WTC11 (cell line): ENCODE results near the gene LMF2. TPM values are rescaled to one million over a fixed set of nuclear protein-coding genes. Genes with fewer than 3 reads are reported as not detected.
A peak's percentile ranks its signal among the peaks of the same experiment; 100 is the strongest.

Experiments
- ATAC-seq: fragments of 200-7000 bp; cut with Tn5 transposase; 2 replicates; pipeline ENCODE4 v1.10.0; 2021; ENCODE audit warnings: mild to moderate bottlenecking, moderate library complexity
- CTCF ChIA-PET: fragments of 300-600 bp; sonication (Branson Sonifier 250); formaldehyde crosslinking; loops from one replicate; lab custom pipeline; 2021; ENCODE audit warnings: antibody characterized with exemption; lab: Charles Lee
- POLR2A ChIA-PET: fragments of 350-600 bp; sonication (Branson Sonifier 250); formaldehyde crosslinking; loops from one replicate; lab custom pipeline; 2021; ENCODE audit warnings: antibody characterized with exemption; lab: Charles Lee
- DNase-seq: peaks from one replicate; pipeline ENCODE4 v3.0.0; 2021; ENCODE audit warnings: low spot score
- H3K27ac Mint-ChIP-seq: 2 replicates; pipeline ENCODE4 v1.8.0; 2021; ENCODE audit warnings: mixed read lengths
- H3K27me3 Mint-ChIP-seq: 2 replicates; pipeline ENCODE4 v1.8.0; 2021; ENCODE audit warnings: low read depth, mild to moderate bottlenecking, moderate library complexity, mixed read lengths
- H3K36me3 Mint-ChIP-seq: 2 replicates; pipeline ENCODE4 v1.8.0; 2021; ENCODE audit warnings: mixed read lengths
- H3K4me1 Mint-ChIP-seq: 2 replicates; pipeline ENCODE4 v1.8.0; 2022; ENCODE audit warnings: mixed read lengths
- H3K4me3 Mint-ChIP-seq: 2 replicates; pipeline ENCODE4 v1.8.0; 2021; ENCODE audit warnings: mild to moderate bottlenecking, moderate library complexity, mixed read lengths
- H3K9me3 Mint-ChIP-seq: 2 replicates; pipeline ENCODE4 v1.8.0; 2021; ENCODE audit warnings: mixed read lengths
- ETV6 ChIP-seq: sonication (generic); formaldehyde crosslinking; IDR thresholded peaks from 2 replicates; pipeline ENCODE4 v1.8.1; 2022; ENCODE audit warnings: mild to moderate bottlenecking, missing genetic modification reagents
- FOXK1 ChIP-seq: sonication (generic); formaldehyde crosslinking; IDR thresholded peaks from 2 replicates; pipeline ENCODE4 v1.8.0; 2022; ENCODE audit warnings: mild to moderate bottlenecking, moderate library complexity, missing genetic modification reagents
- FOXP1 ChIP-seq: sonication (generic); formaldehyde crosslinking; IDR thresholded peaks from 2 replicates; pipeline ENCODE4 v1.8.0; 2022; ENCODE audit warnings: missing genetic modification reagents, mild to moderate bottlenecking, moderate library complexity, borderline replicate concordance
- JAZF1 ChIP-seq: fragments of 250-450 bp; sonication (Bioruptor Pico); IDR thresholded peaks from 2 replicates; pipeline ENCODE4 v1.9.0; 2021; ENCODE audit warnings: moderate library complexity, mild to moderate bottlenecking, inconsistent platforms
- NFATC4 ChIP-seq: fragments of 250-450 bp; sonication (Bioruptor Pico); IDR thresholded peaks from 2 replicates; pipeline ENCODE4 v1.9.0; 2021; ENCODE audit warnings: mild to moderate bottlenecking
- NR2C2 ChIP-seq: sonication (generic); formaldehyde crosslinking; IDR thresholded peaks from 2 replicates; pipeline ENCODE4 v1.8.0; 2022; ENCODE audit warnings: mild to moderate bottlenecking, missing genetic modification reagents
- NR3C1 ChIP-seq: sonication (generic); formaldehyde crosslinking; conservative IDR thresholded peaks from 2 replicates; pipeline ENCODE4 v1.8.1; 2023; ENCODE audit warnings: low read depth, mild to moderate bottlenecking, missing genetic modification reagents
- SMAD4 ChIP-seq: sonication (generic); formaldehyde crosslinking; IDR thresholded peaks from 2 replicates; pipeline ENCODE4 v1.8.0; 2022; ENCODE audit warnings: mild to moderate bottlenecking, missing genetic modification reagents
- SP1 ChIP-seq: sonication (generic); formaldehyde crosslinking; conservative IDR thresholded peaks from 2 replicates; pipeline ENCODE4 v1.8.1; 2022; ENCODE audit warnings: missing genetic modification reagents
- TP53 ChIP-seq: sonication (generic); formaldehyde crosslinking; IDR thresholded peaks from 2 replicates; pipeline ENCODE4 v1.8.1; 2023; ENCODE audit warnings: mild to moderate bottlenecking, missing genetic modification reagents
- ZBTB43 ChIP-seq: sonication (generic); formaldehyde crosslinking; IDR thresholded peaks from 2 replicates; pipeline ENCODE4 v1.8.1; 2023; ENCODE audit warnings: mild to moderate bottlenecking, missing genetic modification reagents
- ZMAT4 ChIP-seq: fragments of 250-450 bp; sonication (Bioruptor Pico); IDR thresholded peaks from 2 replicates; pipeline ENCODE4 v1.9.0; 2021; ENCODE audit warnings: mild to moderate bottlenecking
- ZNF396 ChIP-seq: fragments of 250-450 bp; sonication (Bioruptor Pico); IDR thresholded peaks from 2 replicates; pipeline ENCODE4 v1.8.0; 2021; ENCODE audit warnings: mild to moderate bottlenecking, moderate library complexity, borderline replicate concordance
- total RNA-seq: library from RNA; stranded (reverse); gene quantifications from 3 replicates; pipeline ENCODE4 v1.2.3, GENCODE V29; 2021
- TF ChIP-seq, protein P1 (sequence below): sonication (generic); formaldehyde crosslinking; IDR thresholded peaks from 2 replicates; pipeline ENCODE4 v1.8.0; 2022; ENCODE audit warnings: mild to moderate bottlenecking, missing genetic modification reagents
- TF ChIP-seq, protein P2 (sequence below): fragments of 200-600 bp; IDR thresholded peaks from 2 replicates; pipeline ENCODE4 v1.8.0; 2022; ENCODE audit warnings: antibody characterized with exemption
- TF ChIP-seq, protein P3 (sequence below): sonication (generic); formaldehyde crosslinking; IDR thresholded peaks from 2 replicates; pipeline ENCODE4 v1.8.1; 2023; ENCODE audit warnings: mild to moderate bottlenecking, missing genetic modification reagents, moderate library complexity
- TF ChIP-seq, protein P4 (sequence below): fragments of 250-450 bp; sonication (Bioruptor Pico); conservative IDR thresholded peaks from 2 replicates; pipeline ENCODE4 v1.9.0; 2021; ENCODE audit warnings: mild to moderate bottlenecking
- TF ChIP-seq, protein P5 (sequence below): sonication (generic); formaldehyde crosslinking; IDR thresholded peaks from 2 replicates; pipeline ENCODE4 v1.8.1; 2023; ENCODE audit warnings: mild to moderate bottlenecking, moderate library complexity, missing genetic modification reagents

LMF2 gene
- total RNA-seq, 1 experiment from 2014 or later: 43.7 TPM

- no peak for TF ChIP-seq NR3C1 (CRISPR knock-in tag)
- no peak for TF ChIP-seq JAZF1 (CRISPR knock-in tag)
- TF ChIP-seq FOXK1 (CRISPR knock-in tag): no peak
- TF ChIP-seq, protein P1, sequence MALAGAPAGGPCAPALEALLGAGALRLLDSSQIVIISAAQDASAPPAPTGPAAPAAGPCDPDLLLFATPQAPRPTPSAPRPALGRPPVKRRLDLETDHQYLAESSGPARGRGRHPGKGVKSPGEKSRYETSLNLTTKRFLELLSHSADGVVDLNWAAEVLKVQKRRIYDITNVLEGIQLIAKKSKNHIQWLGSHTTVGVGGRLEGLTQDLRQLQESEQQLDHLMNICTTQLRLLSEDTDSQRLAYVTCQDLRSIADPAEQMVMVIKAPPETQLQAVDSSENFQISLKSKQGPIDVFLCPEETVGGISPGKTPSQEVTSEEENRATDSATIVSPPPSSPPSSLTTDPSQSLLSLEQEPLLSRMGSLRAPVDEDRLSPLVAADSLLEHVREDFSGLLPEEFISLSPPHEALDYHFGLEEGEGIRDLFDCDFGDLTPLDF: no peak
Observed at GRCh38 chr22:50516068-50516467, 8.6 kb upstream of the LMF2 start (continued).

GRCh38 chr22:50513175-50513574 lies 5.7 kb upstream of the LMF2 start:
- Mint-ChIP-seq H3K36me3 (peaks cover 8% of the 10 kb centered on the region; the same call in 1 of the 2 replicates), H3K27ac (no peak overlapping the region), H3K4me1 (peaks cover 10% of the 10 kb centered on the region), H3K4me3 (no peak overlapping the region)
- ChIA-PET POLR2A (no interaction called here), CTCF (no interaction called here)
- TF ChIP-seq NR3C1 (CRISPR knock-in tag) (no peak), NFATC4 (no peak), FOXK1 (CRISPR knock-in tag) (no peak), SMAD4 (CRISPR knock-in tag) (no peak), ZBTB43 (no peak), FOXP1 (CRISPR knock-in tag) (no peak), NR2C2 (CRISPR knock-in tag) (no peak)
- TF ChIP-seq, all 79 proteins: peak for 0
- Mint-ChIP-seq H3K9me3 (no peaks in the 10 kb centered on the region), H3K27me3 (no peaks in the 10 kb centered on the region)
- no peak for ATAC-seq
- DNase-seq: no peak

DNA sequence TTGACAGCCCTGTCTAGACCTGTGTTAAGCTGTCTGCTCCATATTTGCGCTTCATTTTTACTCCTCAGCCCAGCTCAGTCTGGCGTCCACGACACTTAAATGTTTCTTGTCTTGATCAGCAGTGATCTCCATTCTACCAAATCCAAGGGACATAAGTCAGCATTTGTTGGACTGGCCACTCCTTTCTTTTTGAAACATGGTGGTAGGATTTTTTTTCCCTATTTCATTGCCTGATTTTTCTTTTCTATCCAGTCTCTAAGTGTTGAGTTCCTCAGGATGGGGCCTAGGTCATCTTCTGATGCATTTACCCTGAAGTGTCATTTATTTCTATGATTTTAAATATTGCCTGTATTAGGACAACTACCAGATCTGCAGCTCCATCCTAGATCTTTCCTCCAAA lies 1.4 kb upstream of the LMF2 start:
- Mint-ChIP-seq H3K27me3 (no peaks in the 10 kb centered on the region), H3K27ac (peak overlapping the region; percentile 98), H3K9me3 (no peaks in the 10 kb centered on the region), H3K4me1 (peaks cover 10% of the 10 kb centered on the region), H3K4me3 (peak overlapping the region; percentile 93), H3K36me3 (no peaks in the 10 kb centered on the region)
- DNase-seq (no peak), ATAC-seq (no peak)
- POLR2A ChIA-PET: no interaction called here
- TF ChIP-seq, protein P2, sequence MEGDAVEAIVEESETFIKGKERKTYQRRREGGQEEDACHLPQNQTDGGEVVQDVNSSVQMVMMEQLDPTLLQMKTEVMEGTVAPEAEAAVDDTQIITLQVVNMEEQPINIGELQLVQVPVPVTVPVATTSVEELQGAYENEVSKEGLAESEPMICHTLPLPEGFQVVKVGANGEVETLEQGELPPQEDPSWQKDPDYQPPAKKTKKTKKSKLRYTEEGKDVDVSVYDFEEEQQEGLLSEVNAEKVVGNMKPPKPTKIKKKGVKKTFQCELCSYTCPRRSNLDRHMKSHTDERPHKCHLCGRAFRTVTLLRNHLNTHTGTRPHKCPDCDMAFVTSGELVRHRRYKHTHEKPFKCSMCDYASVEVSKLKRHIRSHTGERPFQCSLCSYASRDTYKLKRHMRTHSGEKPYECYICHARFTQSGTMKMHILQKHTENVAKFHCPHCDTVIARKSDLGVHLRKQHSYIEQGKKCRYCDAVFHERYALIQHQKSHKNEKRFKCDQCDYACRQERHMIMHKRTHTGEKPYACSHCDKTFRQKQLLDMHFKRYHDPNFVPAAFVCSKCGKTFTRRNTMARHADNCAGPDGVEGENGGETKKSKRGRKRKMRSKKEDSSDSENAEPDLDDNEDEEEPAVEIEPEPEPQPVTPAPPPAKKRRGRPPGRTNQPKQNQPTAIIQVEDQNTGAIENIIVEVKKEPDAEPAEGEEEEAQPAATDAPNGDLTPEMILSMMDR: no peak
- TF ChIP-seq SP1 (no peak), ZMAT4 (CRISPR knock-in tag) (no peak), ZNF396 (CRISPR knock-in tag) (no peak), TP53 (CRISPR knock-in tag) (no peak), ETV6 (CRISPR knock-in tag) (no peak)
- TF ChIP-seq, protein P3, sequence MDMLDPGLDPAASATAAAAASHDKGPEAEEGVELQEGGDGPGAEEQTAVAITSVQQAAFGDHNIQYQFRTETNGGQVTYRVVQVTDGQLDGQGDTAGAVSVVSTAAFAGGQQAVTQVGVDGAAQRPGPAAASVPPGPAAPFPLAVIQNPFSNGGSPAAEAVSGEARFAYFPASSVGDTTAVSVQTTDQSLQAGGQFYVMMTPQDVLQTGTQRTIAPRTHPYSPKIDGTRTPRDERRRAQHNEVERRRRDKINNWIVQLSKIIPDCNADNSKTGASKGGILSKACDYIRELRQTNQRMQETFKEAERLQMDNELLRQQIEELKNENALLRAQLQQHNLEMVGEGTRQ (CRISPR knock-in tag): no peak
- TF ChIP-seq, protein P4, sequence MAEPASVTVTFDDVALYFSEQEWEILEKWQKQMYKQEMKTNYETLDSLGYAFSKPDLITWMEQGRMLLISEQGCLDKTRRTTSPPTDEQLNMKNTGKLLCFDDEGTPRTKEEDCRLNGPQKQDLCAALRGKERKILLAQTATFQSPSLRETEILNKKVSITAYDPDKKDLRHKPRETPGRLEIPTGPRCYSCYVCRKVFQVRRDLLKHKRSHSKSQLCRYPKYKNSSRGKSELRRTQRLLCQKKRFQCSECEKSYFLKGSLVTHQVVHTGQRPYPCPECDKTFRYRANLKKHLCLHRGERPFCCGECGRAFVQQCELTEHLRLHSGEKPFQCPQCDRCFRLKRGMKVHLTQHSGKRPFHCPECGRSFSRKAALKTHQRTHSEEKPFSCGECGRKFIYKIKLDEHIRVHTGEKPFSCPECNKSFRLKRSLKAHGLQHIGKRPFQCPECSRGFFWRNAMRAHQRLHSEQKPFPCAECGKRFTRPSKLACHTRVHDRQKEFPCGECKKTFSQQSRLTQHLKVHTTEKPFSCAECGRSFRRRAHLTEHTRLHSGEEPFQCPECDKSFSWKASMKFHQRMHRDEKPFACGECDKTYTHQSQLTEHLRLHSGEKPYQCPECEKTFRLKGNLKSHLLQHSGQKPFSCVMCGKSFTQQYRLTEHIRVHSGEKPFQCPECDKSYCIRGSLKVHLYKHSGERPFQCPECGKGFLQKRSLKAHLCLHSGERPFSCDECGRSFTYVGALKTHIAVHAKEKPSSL (CRISPR knock-in tag): no peak
- TF ChIP-seq, protein P5, sequence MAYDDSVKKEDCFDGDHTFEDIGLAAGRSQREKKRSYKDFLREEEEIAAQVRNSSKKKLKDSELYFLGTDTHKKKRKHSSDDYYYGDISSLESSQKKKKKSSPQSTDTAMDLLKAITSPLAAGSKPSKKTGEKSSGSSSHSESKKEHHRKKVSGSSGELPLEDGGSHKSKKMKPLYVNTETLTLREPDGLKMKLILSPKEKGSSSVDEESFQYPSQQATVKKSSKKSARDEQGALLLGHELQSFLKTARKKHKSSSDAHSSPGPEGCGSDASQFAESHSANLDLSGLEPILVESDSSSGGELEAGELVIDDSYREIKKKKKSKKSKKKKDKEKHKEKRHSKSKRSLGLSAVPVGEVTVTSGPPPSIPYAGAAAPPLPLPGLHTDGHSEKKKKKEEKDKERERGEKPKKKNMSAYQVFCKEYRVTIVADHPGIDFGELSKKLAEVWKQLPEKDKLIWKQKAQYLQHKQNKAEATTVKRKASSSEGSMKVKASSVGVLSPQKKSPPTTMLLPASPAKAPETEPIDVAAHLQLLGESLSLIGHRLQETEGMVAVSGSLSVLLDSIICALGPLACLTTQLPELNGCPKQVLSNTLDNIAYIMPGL (CRISPR knock-in tag): no peak
- CTCF ChIA-PET: interaction anchor here (1.3 to 3.0 kb wide), 3 partner anchors 17 to 54 kb away, joined by 4 to 60 read pairs (median 16); partner anchors contain the start of genes SCO2 and SYCE3
